Fibroblast of lung (primary cell): ENCODE results near the gene MCF2L.

Experiments used
- EZH2 ChIP-seq: IDR thresholded peaks from 2 replicates; pipeline ENCODE4 v1.5.1; 2012; ENCODE audit warnings: low read length, control low read depth, mild to moderate bottlenecking; ENCODE audit errors: missing control alignments
- TF ChIP-seq, protein P1 (sequence below), 2 donors: IDR thresholded peaks in 1 of 2; conservative IDR thresholded peaks in 1 of 2; 1 replicate in 1 of 2; 2 replicates in 1 of 2; pipeline ENCODE4 v1.5.1; 2011 to 2012; ENCODE audit warnings: low read length in 2 of 2, control low read depth in 1 of 2, inconsistent platforms in 1 of 2, low read depth in 1 of 2, mild to moderate bottlenecking in 1 of 2

DNA sequence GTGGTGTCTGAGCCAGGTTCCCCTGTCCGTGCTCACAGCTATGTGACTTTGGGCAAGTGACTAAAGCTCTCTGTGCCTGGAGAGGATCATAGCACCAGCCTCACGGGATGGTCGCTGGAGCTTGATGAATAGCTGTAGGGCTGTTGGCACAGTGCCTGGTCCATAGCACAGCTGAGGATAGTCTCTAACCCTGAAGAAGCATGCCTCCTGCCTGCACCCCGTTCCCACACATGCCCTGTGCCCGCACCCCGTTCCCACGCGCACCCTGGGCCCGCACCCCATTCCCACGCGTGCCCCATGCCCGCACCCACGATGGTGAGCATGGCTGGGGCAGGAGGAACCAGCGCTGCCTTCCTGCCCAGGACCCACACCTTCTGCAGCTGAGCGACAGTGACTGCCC, 72.9 kb downstream of the MCF2L start:
- TF ChIP-seq, protein P1, sequence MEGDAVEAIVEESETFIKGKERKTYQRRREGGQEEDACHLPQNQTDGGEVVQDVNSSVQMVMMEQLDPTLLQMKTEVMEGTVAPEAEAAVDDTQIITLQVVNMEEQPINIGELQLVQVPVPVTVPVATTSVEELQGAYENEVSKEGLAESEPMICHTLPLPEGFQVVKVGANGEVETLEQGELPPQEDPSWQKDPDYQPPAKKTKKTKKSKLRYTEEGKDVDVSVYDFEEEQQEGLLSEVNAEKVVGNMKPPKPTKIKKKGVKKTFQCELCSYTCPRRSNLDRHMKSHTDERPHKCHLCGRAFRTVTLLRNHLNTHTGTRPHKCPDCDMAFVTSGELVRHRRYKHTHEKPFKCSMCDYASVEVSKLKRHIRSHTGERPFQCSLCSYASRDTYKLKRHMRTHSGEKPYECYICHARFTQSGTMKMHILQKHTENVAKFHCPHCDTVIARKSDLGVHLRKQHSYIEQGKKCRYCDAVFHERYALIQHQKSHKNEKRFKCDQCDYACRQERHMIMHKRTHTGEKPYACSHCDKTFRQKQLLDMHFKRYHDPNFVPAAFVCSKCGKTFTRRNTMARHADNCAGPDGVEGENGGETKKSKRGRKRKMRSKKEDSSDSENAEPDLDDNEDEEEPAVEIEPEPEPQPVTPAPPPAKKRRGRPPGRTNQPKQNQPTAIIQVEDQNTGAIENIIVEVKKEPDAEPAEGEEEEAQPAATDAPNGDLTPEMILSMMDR (conservative IDR thresholded peaks at IDR 0.05 in 1 of 2, IDR thresholded peaks at IDR 0.05 in 1 of 2; ENCODE audit: low read depth in 1 of 2, low read length in 2 of 2) = no peak
- no peak for TF ChIP-seq EZH2
